ENCODE results near the gene SPDYE4. TPM values are rescaled to one million over a fixed set of nuclear protein-coding genes. Genes with fewer than 3 reads are reported as not detected.
"Not testable (repeated sequence)": the region's sequence is repeated elsewhere in the genome, so short reads cannot be mapped to it uniquely, and the experiment has no call there.

Gene SPDYE4, protein sequence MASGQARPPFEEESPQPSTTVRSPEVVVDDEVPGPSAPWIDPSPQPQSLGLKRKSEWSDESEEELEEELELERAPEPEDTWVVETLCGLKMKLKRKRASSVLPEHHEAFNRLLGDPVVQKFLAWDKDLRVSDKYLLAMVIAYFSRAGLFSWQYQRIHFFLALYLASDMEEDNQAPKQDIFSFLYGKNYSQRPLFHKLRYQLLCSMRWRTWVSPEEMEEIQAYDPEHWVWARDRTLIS
- total RNA-seq (2014; rRNA removed; shearing (Covaris generic)): not detected in 2 replicates

DNA sequence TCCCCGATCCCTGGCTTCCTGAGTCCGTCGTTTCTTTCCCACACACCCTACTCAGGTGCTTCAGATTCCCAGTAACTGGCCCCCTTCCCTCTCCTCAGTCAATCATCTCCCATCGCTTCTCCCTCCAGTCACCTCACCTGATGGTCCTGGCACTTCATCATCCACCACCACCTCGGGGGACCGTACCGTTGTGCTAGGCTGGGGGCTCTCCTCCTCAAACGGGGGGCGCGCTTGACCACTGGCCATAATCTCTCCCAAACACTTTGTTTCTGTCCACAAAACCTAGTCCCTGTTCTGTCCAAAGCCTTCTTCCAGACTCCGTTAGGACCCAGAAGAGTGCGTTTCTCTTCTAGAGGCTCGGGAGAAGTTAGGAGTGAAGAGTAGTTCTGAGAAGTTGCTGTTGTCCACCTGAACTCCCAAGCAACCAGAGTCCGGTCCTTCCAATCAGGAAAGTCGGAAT, at the start of gene SPDYE4:
TSS of gene SPDYE4 (minus strand) at position 410 of the 460 bp plus-strand sequence. CDS start at position 246, 164 bp downstream.
- DNase-seq (ENCODE audit: low read depth): no peak

DNA sequence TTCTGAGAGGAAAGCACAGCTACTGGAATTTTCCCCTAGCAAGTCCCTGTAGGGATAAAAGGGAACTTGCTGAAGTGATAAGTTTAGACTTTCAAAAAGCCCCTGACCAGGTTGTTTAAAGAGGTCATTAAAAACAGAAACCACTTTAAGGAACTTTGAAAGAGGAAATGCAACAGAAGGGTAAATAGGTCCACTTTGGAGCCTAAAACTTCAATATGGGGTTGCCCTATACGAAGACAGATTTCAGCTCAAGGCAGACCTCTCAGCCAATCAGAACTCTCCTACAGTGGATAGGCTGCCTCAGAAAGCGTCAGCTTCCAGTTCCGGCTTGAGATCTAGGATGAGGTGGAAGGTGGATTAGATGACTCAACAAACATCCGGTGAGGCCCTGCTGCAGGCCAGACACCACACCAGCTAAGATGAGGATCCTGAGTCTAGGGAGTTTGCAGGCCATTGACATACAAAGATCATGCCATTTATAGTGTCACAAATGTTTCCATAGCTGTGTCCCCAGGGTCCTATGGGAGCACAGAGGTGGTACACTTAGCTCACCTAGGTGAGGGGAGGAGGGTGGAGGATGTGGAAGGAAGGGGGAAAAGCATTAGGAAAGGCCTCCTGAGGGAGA, 48.7 kb upstream of the SPDYE4 start:
- DNase-seq (ENCODE audit: low read depth): peak; percentile 50

DNA sequence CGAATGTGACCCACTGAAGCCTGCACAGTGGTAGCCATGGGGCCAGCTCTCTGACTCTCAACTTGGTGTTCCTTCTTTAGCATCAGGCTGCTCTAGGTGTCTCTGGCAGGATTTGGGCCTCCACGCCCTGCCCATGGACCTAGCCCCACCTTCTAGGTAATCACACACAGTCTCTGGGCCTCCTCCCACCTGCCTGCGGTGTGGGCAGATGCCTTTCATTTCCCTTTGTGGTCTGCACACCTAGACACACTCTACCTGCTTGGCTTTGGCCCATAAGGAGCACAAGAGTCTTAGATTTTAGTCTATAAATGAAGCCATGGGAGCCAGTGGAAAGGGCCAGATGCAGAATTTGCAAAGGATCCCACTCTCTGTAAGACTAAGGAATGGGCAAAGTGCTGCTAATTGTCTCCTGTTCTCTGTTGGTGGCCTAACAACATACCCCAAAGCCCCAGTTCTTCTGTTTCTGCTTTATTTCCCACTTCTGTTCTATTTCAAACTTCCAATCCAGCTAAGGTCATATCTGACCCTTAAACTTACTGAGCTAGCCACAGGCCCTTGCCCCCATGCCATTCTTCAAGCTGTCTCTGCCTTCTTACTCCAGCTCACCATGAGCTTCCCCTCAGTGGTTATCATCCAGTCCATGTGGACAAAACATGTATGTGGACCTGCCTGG, 48.0 kb upstream of the SPDYE4 start:
- DNase-seq (ENCODE audit: low read depth): no peak

DNA sequence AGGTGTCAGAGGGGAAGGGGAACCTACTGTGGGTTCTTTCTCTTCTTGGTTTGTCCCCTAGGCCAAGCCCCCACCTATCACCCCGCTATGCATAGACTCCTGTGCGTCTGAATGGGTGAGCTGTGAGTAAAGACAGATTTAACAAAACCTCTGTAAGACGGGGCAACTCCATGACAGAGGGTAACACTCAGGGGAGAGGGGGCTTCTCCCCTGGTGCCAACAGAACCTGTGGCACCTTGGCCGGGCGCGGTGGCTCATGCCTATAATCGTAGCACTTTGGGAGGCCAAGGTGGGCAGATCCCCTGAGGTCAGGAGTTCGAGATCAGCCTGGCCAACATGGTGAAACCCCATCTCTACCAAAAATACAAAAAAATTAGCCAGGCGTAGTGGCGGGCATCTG, 47.0 kb upstream of the SPDYE4 start:
- not testable (repeated sequence) for DNase-seq (ENCODE audit: low read depth)

DNA sequence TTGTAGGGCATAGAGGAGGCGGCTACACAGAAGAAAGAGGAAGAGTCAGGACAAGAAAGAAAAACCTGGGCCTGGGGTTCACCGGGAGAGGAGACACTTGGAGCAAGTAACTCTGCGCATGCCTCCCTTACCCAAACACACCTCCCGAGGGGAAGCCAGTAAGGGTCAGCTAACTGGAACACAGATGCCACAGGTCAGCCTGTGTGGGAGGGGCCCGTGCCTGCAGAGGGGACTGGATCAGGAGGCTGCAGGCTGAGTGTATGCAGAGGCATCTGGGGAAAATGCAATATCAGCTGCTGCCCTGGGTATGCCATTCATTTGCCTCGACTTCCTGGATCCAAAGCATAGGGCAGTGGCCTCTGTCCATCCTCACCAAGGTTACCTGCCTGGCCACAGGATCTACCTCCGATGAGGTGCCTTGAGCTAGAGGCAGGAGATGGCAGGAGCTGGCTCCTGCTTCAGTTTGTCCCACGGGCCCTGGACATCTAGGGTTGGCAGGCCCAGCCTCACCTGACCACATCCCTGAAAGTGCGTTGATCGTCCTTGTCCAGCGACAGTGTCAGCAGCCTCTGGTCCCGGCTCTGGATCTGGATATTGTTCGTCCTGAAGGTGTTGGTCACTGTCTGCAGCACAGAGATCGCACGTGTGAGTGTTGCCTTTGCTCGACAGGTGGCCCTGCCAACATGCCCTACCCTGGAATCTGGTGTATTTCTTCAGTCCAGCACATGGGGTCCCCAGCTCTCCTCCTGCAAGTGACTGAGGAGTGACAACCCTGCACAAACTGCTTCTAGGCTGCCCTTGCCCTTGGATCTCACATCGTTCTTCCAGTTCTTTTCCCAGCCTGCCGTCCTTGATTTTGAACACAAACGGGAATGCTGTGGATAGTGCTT, 45.4 kb upstream of the SPDYE4 start:
- no peak for DNase-seq (ENCODE audit: low read depth)

DNA sequence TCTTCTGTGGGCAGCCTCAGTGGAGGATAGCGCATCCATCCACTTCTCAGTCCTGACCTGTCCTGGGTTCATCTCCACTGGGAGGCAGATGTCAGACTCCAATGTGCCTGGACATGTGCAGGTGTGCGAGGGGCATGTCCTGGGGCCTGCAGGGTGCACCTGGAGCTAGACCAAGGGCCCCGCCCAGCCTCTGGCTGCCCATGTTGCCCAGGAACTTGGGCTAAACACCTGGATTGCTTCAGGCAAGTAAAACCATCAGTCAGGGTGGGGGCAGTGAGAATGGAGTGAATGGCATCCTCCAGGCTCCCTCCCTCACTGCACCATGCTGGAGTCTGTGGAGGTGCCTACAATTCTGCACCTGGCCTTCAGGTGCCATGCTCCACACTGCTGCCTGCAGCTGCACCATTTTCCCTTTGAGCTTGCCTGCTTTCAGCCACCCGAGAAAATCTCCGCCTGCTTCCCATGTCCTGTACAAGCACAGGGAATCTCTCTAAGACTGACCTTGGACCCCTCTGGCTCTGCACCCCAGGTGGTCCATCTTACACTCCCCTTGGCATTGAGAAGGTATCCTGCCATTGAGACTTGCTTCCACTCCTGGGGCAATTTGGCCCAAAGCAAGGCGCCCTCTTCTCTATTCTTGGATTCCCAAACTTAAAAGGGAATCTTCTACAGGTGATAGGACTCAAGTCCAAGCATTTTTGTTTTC, 42.9 kb upstream of the SPDYE4 start:
- no peak for DNase-seq (ENCODE audit: low read depth)

DNA sequence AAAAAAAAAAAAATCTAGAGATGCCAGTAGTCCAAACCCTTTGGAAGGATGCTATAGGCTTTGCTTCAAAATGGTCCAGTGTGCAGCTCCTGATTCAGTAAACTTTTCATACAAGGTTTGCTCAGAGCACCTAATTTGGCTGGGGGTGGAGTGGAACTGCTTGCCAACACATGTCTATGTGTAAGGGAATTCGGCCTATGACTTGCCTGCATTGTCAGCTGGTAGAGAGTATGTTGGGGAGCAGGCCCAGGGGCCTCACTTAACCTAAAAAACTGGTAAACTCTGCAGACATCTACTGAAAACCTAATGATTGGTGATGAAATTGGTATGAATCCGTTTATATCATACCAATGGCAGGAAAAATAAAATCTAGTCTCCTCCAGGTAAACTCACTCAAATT, 42.3 kb upstream of the SPDYE4 start:
- no peak for DNase-seq (ENCODE audit: low read depth)

DNA sequence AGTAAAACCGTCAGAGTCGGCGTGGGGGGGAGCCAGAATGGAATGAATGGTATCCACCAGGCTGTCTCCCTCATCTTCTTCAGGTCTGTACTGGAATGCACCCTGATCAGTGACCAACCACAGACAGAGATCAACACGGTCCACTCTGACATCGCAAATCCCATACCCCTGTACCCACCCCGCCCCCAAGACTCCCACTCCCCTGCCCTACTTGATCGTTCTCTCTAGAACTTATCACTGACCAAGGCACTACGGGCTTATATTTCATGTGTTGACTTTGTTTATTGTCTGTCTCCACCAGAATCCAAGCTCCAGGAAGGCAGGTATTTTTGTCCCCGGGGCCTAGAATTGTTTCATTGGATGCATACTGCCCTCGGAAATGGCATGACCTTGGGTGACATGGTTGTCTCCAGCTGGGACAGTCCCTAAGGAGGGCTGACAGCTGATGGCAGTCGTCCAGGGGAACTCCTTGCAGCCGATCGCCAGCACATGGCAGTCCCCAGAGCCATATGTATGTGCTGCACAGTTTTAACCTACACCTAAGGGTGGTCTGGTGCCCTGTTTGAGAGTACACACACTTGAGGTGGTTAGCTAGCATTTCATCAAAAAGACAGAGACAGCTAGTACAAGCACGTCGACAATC, 41.3 kb upstream of the SPDYE4 start:
- DNase-seq (ENCODE audit: low read depth): no peak

DNA sequence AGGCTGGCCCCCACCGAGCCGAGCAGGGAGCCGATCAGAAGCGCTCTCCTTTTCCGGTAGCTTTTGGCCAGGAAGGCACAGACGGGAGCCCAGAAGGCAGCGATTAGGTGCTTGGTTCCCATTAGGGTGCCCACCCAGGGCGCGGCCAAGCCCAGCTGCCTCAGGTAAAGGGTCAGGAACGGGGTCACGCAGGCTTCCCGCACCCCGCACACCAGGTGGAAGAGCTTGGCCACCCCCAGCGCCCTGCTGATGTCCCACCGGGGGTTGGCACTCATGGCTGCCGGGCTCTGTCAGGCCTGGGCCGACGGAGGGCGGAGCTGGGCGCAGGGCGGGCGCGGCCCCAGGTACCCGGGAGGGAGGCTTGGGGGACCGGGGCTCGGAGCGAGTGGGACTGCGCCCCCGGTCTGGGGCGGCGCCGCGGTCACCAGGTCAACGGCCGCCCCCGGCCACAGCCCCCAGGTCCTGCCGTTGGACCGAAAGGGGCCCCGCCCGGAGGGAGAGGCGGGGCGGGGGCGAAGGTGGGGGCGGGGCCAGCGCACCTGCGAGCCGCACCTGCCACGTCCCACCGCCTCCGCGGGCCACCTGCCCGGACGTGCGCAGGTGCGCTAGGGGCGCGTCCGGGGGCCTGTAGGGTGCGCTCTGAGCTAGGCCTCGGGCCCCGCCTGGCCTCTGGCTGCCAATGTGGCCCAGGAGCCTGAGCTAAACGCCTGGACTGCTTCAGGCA, 40.7 kb upstream of the SPDYE4 start, which contains the start of gene MFSD6L:
TSS of gene MFSD6L (minus strand) at position 520 of the 724 bp plus-strand sequence. CDS start at position 275, 245 bp downstream.
- no peak for DNase-seq (ENCODE audit: low read depth)

DNA sequence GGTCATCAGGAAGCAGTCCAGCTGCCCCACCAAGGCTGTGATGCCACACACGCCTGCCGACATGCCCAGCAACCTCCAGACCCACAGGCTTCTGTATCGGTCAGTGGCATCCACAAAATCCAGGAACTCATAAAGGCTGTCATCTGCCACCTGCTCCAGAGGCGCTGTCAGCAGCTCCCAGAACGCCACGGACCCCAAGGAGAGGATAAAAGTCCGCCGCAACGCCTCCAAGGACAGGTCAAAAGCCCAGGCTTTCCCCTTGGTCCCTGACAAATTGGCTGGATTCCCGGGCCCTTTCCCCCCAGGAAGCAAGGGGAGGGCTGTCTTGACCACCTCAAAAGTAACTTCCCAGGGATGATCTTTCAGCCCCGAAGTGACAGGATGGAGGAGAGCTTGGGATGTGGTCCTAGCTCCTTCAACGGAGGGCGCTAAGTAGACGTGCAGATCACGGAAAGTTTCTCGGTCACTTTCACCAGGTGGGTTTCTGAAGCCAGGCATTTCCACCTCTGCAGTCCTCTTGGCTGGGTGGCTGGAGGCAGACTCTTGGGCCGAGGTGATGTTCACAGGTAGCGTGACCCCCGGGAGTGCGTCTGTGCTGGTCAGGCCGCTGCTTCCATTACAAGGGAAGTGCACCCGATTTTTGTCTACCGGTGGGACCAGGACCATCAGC, 40.0 kb upstream of the SPDYE4 start:
- no peak for DNase-seq (ENCODE audit: low read depth)

DNA sequence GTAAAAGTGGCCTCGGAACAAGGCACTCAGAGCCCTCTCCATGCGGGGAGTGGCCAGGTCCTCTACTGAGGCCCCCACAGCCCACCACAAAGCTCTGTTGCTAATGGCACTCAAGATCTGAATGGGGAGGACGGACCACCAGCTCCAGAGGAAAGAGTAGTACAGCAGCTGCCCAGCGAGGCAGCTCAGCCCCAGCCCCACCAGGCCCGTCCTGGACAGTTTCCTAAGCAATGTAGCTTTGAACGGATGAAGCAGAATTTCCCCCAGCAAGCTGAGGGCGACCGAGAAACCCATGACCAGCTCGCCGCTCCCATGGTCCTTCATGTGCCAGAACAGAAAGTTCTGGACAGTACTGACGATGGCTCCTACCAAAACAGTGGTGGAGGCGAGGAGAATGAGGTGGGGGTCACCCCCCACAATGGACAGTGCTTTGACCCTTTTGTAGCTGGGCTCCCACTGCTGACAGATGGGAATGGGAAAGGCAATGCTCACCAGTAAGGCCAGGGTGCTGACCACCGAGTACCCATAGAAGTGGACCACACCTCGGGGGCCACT, 39.4 kb upstream of the SPDYE4 start:
- no peak for DNase-seq (ENCODE audit: low read depth)

DNA sequence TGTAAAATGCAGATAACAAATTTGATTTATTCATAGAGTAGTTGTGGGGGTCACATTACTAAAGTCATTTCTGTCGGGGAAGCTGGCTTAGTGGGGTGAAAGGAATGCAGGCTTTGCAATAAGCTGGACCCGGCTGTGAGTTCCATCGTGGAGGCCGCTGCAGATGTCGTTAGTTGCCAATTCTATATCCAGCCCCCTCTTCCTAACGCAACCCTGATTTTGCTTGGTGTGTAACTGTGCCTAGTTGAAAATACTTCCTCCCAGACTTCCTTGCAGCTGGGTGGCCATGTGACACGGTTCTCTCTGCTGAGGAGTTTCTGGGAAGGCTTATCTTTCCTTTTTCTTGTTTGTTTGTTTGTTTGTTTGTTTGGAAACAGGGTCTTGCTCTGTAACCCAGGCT, 36.3 kb upstream of the SPDYE4 start:
- no peak for DNase-seq (ENCODE audit: low read depth)

DNA sequence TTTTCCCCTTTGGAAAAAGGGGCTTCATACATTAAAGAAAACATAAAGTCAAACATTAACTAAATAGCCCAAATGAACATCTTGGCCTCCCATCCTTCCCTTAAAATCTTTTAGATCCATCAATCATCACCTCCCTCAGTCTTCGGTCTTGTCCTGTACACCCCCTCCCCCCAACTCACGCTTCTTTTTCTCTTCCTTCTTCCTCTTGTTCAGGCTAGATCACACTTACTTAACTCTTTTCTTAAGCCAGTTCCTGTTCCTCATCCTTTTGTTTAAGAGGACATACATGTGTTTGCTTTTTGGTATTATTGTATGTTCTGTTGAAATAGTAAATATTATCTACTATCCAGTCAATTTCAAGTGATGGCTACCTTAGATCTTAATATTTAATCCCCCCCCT, 35.3 kb upstream of the SPDYE4 start:
- no peak for DNase-seq (ENCODE audit: low read depth)

DNA sequence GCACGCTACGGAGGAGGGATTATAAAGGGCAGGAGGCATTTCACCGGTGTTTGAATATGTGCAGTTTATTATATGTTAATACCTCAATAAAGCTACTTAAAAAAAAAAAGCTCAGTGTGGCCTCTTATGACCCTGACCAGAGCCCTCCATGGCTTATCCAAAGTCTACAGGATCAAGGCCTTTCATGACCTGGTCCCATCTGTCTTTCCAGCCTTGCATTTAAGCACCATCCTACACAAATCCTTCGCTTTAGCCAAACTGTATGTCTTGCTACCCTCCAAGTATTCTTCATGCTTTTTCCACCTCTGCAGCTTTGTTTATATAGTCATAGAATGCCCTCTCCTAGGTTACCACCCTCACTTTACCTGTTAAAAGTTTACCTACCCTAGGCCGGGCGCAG, 34.3 kb upstream of the SPDYE4 start:
- no peak for DNase-seq (ENCODE audit: low read depth)

DNA sequence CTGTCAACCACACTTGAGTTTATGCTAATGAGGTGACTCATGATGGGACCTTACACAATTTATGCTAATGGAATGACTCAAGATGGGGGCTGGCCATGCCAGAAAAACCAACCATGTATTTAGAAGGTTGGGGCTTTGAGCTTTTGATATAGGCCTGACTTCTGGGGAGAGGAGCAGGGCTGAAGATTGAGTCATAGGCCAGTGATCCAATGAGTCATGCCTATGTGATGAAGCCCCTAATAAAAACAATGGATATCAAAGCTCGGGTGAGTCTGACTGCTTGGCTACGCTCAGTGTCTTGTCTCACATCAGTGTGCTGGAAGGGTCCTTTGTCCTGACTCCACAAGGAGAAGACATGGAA, 33.5 kb upstream of the SPDYE4 start:
- peak; percentile 70 for DNase-seq (ENCODE audit: low read depth)

DNA sequence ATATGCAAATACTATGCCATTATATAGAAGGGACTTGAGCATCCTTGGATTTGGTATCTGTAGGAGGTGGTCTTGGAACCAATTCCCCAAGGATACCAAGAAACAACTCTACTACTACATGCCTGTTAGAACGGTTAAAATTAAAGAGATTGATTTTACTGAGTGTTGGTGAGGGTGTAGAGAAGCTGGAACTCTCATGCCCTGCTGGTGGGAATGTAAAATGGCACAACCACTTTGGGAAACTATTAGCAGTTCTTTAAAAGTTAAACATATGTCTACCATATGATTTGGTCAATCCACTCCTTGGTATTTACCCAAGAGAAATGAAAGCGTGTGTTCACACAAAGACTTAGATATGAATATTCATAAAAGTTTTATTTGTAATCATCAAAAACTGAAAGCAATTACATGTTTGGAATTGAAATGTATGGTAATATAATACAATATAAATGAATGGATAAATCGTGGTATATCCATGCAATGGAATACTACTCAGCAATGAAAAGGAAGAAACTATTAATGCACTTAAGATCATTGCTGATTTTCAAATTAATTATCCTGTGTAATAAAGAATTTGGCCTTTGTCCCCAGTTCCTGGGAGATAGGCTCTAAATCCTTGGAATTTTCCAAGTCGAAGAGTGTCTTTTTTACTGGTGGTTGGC, 33.0 kb upstream of the SPDYE4 start:
- DNase-seq (ENCODE audit: low read depth): no peak

DNA sequence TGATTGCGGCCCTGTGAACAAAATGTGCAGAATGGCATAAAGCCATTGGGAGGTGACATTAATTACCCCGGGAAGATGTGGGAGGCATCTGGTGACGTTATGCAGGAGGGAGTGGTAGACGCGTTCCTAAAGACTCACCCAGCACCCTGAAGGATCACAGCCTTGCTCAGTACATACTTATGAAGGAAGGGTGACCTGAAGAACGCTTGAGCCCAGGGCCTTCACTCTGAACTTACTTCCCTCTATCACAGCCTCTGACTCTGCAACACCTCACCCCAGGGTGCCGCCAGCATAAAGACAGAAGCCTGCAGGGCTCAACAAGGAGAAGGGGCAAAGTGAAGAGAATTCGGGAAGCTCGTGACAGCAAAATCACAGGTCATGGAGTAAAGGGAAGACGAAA, 31.4 kb upstream of the SPDYE4 start:
- no peak for DNase-seq (ENCODE audit: low read depth)

DNA sequence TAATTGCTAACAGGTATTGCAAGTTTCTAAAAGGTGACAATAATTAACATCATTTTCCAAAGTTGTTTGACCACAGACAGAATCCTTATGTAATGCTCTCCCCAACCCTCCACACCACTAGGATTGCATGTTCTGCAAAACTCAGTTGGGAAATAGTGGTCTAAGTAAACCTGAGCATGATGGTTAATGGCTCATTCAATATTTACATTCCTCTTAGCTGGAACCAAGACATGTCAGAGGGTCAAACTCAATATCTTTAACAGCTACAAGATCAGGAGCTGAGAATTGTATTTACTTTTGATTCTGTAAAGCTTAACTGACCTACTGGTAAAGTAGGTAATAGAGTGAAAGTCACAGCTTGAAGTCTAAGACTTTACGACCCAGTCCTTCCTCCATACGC, 30.7 kb upstream of the SPDYE4 start:
- no peak for DNase-seq (ENCODE audit: low read depth)

Data from M059J (cell line).